Aorta (tissue), 5 donors: ENCODE data around the gene ALDH3A1. TPM values are rescaled to one million over a fixed set of nuclear protein-coding genes. Genes with fewer than 3 reads are reported as not detected.

Experiments
- ATAC-seq: fragments of 200-7000 bp; cut with Tn5 transposase; one replicate; pipeline ENCODE4 v1.9.1; 2022; ENCODE audit warnings: moderate library complexity; ENCODE audit not compliant: low FRiP score
- DNase-seq, 2 donors: peaks; one replicate each; pipeline ENCODE4 v3.0.0-alpha.2; 2020
- H3K27ac ChIP-seq, 2 donors: one replicate each; pipeline ENCODE4 v1.5.1; 2013; ENCODE audit warnings: low read length in 2 of 2, mild to moderate bottlenecking in 2 of 2, moderate library complexity in 2 of 2, control low read depth in 1 of 2, inconsistent platforms in 1 of 2, low read depth in 1 of 2
- H3K27me3 ChIP-seq, 2 donors: one replicate each; pipeline ENCODE4 v1.6.1; 2013; ENCODE audit warnings: control low read depth in 1 of 2, low read length in 1 of 2, mild to moderate bottlenecking in 1 of 2, moderate library complexity in 1 of 2; ENCODE audit not compliant: insufficient read depth in 2 of 2, control insufficient read depth in 1 of 2
- H3K36me3 ChIP-seq, 2 donors: one replicate each; pipeline ENCODE4 v1.6.1; 2013; ENCODE audit warnings: control low read depth in 1 of 2, low read length in 1 of 2, mild to moderate bottlenecking in 1 of 2; ENCODE audit not compliant: insufficient read depth in 2 of 2, control insufficient read depth in 1 of 2
- H3K4me1 ChIP-seq, 2 donors: one replicate each; pipeline ENCODE4 v1.6.1; 2013; ENCODE audit warnings: low read length in 2 of 2, control low read depth in 1 of 2, mild to moderate bottlenecking in 1 of 2, moderate library complexity in 1 of 2; ENCODE audit not compliant: insufficient read depth in 2 of 2, control insufficient read depth in 1 of 2
- H3K4me3 ChIP-seq, 2 donors: one replicate each; pipeline ENCODE4 v1.5.1; 2013; ENCODE audit warnings: low read length in 2 of 2, control low read depth in 1 of 2, mild to moderate bottlenecking in 1 of 2
- H3K9me3 ChIP-seq: one replicate; pipeline ENCODE4 v1.6.1; 2013; ENCODE audit warnings: mild to moderate bottlenecking, low read length; ENCODE audit not compliant: control insufficient read depth
- WGBS, 2 donors: extraction: QIAGEN DNeasy Blood & Tissue Kit; methylation state at CpG; one replicate each; pipeline ENCODE4 v1.1.7; 2013; 5-methylcytosine and 5-hydroxymethylcytosine counted together
- intact Hi-C, 2 donors: fragments of 100-400 bp; cut with DNase I; formaldehyde crosslinking; loops; one replicate each; pipeline versions ENCODE4 v1.14.2 to v1.15.0; 2022
- polyA plus RNA-seq, 2 donors: library from polyadenylated mRNA; stranded (reverse); fragments of 200-250 nt; gene quantifications; one replicate each; pipeline ENCODE4 v1.2.3, GENCODE V29; 2013
- total RNA-seq, 2 donors: library from RNA; stranded (reverse); fragmentation: NEBNext Ultra II Directional; extraction: Animal tissue kit (Norgen Biotek cat#: 25700); gene quantifications; one replicate each; pipeline ENCODE4 v1.2.1, GENCODE V29; 2021
- donor health status: healthy with polysubstance abuse.
- donor health status: Bipolar disorder and iron deficiency.
- donor health status: DM: no; HTN: no; CAD: no.
- donor health status: DM: no; HTN: no; CAD: no.
- donor health status: DM: yes; HTN: yes; CAD: no.

Gene ALDH3A1
- total and polyA plus RNA-seq, 4 donors: 0.27 to 2.4 (median 1.0) TPM

DNA sequence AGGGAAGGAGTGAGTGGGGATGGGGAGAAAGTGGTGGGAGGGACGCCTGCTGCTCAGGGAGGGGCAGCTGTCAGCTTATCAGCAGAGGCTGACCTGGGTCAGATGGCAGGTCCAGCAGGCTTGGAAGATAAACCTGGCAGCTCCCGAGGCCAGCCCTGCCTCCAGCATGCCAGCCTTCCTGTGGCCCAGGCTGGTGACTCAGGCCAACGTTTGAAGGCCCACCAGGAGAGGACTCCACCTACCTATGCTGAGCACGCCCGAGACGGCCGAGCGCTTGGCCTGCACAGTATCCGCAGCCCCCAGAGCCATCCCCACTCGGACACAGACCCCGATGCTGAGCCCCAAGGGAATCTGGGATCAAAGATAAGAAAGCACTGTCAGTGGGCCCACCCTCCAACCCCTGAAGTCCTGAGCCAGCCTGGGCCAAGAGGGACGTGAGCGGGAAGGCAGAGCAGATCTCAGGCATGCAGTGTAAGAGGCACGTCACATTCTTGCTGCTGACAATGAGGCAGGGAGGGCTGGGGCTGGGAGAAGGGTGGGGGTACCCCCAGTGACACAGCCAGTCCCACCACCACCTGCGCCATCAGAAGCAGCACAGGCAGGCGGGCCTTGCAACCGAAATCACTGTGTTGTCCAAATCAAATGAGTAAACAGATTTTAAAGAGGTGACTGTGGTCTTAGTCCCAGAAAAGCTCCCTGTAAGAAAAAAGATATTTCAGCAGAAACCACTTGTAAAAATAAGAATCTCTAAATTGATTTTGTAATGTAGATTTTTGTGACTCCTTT lies 44.1 kb downstream of the ALDH3A1 start:
- WGBS, 2 donors: 49 to 60% methylated on average over 17 of the region's 17 CpGs
- Histone ChIP-seq H3K27me3 (no peaks in the 10 kb centered on the region), H3K4me1 (no peaks in the 10 kb centered on the region), H3K4me3 (no peak overlapping the region), H3K27ac (peak overlapping the region in 1 of 2 donors; percentile 15), H3K9me3 (no peaks in the 10 kb centered on the region), H3K36me3 (no peaks in the 10 kb centered on the region)
- intact Hi-C loops: loop anchor here in 1 of 2 donors (5.0 kb wide), 1 partner anchor 58 kb away; no protein-coding TSS in a partner anchor
- ATAC-seq: peak; percentile 39
- DNase-seq: peak in 1 of 2 donors; percentile 77

DNA sequence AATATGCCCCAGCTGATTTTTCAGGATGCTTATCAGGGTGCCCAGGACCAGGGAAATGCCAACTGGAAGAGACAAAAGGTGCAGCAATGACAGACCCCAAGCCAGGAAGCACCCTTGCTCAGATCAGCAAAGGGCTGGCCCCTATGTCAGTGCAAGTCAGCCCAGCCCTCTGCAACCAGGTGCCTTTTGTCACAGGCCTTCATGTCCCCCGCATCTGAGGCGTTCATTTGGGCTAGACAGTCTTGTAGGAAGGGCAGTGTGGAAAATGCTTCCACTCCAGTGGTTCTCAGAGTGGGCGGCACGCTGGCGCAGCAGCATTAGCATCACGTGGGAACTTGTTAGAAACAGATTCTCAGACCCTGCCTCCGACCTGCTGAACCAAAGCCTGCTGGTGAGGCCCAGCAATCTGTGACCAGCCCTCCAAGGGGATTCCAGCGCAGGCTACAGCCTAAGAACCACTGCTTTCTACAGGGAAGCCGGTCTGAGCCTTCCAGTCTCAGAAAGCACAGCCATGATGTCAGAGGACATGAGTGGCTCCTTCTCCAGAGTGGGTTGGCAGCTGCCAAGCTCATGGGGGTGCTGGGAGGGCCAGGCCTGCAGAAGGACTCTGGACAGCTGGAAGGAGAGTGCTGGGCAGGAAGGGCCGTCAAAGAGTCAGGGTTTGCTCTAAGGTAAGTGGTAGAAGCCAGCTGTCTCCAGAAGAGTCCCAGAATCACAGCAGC lies 44.8 kb downstream of the ALDH3A1 start:
- Histone ChIP-seq H3K36me3 (no peaks in the 10 kb centered on the region), H3K4me3 (no peak overlapping the region), H3K9me3 (no peaks in the 10 kb centered on the region), H3K27me3 (no peaks in the 10 kb centered on the region), H3K4me1 (no peaks in the 10 kb centered on the region), H3K27ac (no peak overlapping the region)
- WGBS, 2 donors: 65 to 71% methylated on average over 10 of the region's 10 CpGs
- ATAC-seq: no peak
- no peak for DNase-seq
- intact Hi-C loops: loop anchor here in 1 of 2 donors (5.0 kb wide), 1 partner anchor 59 kb away; no protein-coding TSS in a partner anchor

DNA sequence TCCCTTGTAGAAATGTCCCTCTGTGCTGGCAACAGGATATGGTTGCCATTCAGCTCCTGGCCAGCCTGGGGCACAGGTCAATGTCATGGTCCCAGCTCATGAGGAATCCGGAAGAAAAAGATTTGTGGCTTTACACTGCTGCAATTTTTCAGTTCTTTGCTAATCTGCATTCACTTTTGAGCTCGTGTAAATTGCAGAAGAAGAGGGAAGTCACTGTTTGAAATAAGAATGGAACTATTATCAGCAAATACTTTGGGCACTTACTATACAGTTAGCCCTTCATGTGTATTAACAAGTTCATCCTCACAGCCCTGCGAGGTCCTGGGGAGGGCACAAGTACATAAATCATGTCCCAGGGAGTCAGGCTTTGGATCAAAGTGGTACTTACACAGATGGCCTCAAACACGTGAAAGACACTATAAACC lies 45.9 kb downstream of the ALDH3A1 start:
- Histone ChIP-seq H3K9me3 (no peaks in the 10 kb centered on the region), H3K36me3 (no peaks in the 10 kb centered on the region), H3K4me1 (no peaks in the 10 kb centered on the region), H3K27ac (no peak overlapping the region), H3K27me3 (no peaks in the 10 kb centered on the region), H3K4me3 (no peak overlapping the region)
- ATAC-seq: no peak
- DNase-seq: no peak
- WGBS, 2 donors: 89% methylated on average over 4 of the region's 4 CpGs
- intact Hi-C loops: loop anchor here in 1 of 2 donors (5.0 kb wide), 1 partner anchor 60 kb away; no protein-coding TSS in a partner anchor

Other genes with a start within 250 kb of the ALDH3A1 start
- gene SLC47A1, start 214.4 kb downstream of the ALDH3A1 start, total RNA-seq: 1 to 10 TPM; 5.7 to 7.3 TPM
- 1 to 10 TPM; 3.9 to 5.9 TPM for gene SLC47A1, start 214.4 kb downstream of the ALDH3A1 start, polyA plus RNA-seq
- gene ALDH3A2, start 99.5 kb downstream of the ALDH3A1 start, total RNA-seq: 10 to 100 TPM; 55.7 to 78.6 TPM
- gene ALDH3A2, start 99.5 kb downstream of the ALDH3A1 start, polyA plus RNA-seq: 100 to 1,000 TPM in 1 of 2 donors, 10 to 100 TPM in 1; 49.0 to 122 TPM
- gene SLC47A2, start 31.7 kb downstream of the ALDH3A1 start, total RNA-seq: not detected
- under 1 TPM in 1 of 2 donors, not detected in 1; 0.10 TPM for gene SLC47A2, start 31.7 kb downstream of the ALDH3A1 start, polyA plus RNA-seq
- gene ULK2, start 119.6 kb upstream of the ALDH3A1 start, total RNA-seq: 10 to 100 TPM; 21.9 to 28.9 TPM
- gene ULK2, start 119.6 kb upstream of the ALDH3A1 start, polyA plus RNA-seq: 10 to 100 TPM in 1 of 2 donors, 1 to 10 TPM in 1; 5.6 to 11.7 TPM
- 10 to 100 TPM; 36.0 to 48.7 TPM for gene AKAP10, start 229.5 kb upstream of the ALDH3A1 start, total RNA-seq
- 10 to 100 TPM in 1 of 2 donors, 1 to 10 TPM in 1; 5.8 to 15.3 TPM for gene AKAP10, start 229.5 kb upstream of the ALDH3A1 start, polyA plus RNA-seq